Articular chondrocyte of knee joint (primary cell): ENCODE results near the gene ZNF121. TPM values are rescaled to one million over a fixed set of nuclear protein-coding genes. Genes with fewer than 3 reads are reported as not detected.

Source experiments
- total RNA-seq: library from RNA; depleted of rRNA; stranded (reverse); fragments of >200 nt; gene quantifications from 2 replicates; pipeline ENCODE4 v1.2.3, GENCODE V29; 2012

The ZNF121 gene
- 42.5 and 46.3 TPM in 2 replicates for total RNA-seq

DNA sequence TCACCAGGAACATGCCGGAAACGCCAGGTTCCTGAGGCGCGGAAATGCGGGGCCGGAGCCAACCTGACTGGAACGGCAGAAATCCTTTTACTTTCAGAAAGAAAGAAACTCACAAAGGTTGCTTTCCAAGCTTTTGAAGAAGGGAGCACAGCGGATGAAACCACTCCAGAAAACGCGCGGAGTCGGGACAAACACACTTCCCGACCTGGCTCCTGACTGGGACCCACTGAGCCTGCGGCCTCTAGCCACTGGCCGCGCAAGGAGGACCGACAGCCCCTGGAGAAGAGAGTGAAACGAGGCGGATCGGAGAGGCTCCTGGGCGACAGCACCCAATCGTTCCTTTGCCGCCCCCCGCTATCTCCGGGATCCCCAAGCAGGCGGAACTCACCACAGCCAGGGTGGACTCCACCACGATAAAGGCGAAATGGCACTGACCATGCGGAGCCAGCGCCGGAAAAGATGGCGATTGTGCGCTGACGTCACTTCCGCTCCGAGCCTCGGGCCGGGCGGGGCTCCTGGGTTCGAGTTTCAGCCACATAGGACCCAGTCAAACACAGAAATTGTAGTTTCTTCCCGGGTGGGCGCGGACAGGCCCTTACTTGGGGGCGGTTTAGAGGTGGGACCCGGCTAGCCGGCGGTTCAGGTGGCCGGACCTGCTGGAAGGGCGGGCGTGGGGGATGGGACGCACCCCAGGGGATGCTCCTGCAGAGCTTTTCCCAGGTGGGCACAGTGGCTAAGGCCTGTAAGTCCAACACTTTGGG, at the start of gene ZNF121:
TSS of gene ZNF121 (minus strand) at position 432 of the 761 bp plus-strand sequence. CDS start 16,407 bp downstream, outside the sequence.

DNA sequence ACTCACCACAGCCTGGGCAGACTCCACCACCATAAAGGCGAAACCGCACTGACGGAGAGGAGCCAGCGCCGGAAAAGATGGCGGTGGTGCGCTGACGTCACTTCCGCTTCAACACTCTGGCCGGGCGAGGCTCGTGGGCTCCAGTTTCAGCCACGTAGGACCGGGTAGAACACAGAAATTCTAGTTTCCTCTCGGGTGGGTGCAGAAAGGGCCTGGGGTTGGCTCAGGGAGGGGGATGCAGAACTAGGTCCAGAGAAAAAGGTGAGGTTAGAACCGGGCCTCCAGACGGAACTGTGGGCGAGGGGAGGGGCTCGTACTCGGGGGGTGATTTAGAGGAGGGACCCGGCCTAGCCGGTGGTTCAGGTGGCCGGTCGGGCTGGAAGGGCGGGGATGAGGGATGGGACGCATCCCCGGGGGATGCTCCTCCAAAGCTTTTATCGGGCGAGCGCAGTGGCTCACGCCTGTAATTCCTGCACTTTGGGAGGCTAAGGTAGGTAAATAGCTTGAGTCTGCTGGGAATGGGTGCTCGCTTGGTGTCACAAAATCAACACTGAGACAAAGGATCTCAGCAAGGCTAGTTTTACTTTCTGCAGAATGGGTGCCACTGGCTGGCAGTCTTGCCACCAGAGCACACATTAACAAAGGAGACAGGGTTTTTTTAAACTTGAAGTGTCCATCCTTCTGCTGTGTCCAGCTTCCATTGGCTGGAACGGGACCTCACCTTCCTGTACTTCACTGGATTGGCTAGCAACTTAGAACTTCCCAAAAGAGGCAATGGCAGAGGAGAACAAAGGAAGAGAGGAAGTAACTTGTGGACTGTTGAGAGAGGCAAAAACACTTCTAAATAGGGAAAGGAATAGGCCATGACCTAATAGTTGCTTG, 37.1 kb upstream of the ZNF121 start, which contains the start of gene ZNF561:
TSS of gene ZNF561 (minus strand) at position 77 of the 882 bp plus-strand sequence. CDS start 1,776 bp downstream, outside the sequence.

DNA sequence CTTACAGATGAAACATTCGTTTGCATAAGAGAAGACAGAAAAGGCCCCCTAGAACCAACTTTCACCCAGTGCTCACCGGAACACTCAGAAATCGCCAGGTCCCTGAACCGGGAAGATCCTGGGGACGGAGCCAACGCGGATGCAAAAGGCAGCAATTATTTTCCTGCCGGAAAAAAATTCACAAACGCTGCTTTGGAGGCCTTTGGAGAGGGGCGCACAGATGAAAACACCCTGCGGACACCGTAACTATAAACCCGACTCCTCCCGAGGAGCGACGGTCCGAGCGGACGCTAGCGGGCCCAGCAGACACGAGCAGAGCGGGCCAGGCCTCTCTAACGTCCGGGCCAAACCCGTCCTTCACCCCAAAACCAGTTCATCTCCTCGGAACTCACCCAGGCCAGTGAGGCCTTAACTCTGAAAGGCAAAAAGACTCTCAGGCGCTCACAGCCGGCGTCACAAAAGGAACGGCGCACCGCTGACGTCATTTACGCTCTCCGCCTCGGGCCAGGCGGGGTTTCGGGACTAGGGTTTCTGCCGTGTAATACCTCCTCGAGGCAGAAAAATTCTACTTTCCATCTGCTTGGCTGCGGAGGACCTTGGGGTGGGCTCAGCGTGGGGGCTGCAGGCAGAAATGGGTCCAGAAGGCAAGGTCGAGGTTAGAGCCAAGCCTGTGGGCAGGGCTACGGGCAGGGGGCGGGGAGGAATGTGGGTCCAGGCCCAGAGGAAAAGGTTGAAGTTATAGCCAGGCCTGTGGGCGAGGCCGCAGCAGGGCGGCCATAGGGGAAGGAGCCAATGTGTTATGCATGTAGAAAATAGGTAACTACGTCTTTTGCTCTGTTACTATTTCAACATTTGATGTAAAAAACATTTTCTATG, 45.9 kb downstream of the ZNF121 start, which contains the start of gene ZNF426:
TSS of gene ZNF426 (minus strand) at position 463 of the 876 bp plus-strand sequence. CDS start 2,413 bp downstream, outside the sequence.

Other genes with a start within 250 kb of the ZNF121 start
- 1.0 and 2.4 TPM in 2 replicates for gene ZNF177, start 221.5 kb downstream of the ZNF121 start, total RNA-seq
- gene ZNF266, start 148.9 kb downstream of the ZNF121 start, total RNA-seq: 11.6 and 15.3 TPM in 2 replicates
- gene ZNF560, start 85.9 kb downstream of the ZNF121 start, total RNA-seq: 0.39 and 1.4 TPM in 2 replicates
- 27.0 and 41.4 TPM in 2 replicates for gene ZNF426, start 45.9 kb downstream of the ZNF121 start, total RNA-seq
- 34.1 and 47.7 TPM in 2 replicates for gene ZNF561, start 36.7 kb upstream of the ZNF121 start, total RNA-seq
- gene ZNF562, start 90.6 kb upstream of the ZNF121 start, total RNA-seq: 32.8 and 40.2 TPM in 2 replicates
- gene ZNF846, start 184.2 kb upstream of the ZNF121 start, total RNA-seq: 14.4 and 23.6 TPM in 2 replicates
- 16.6 and 17.6 TPM in 2 replicates for gene FBXL12, start 234.6 kb upstream of the ZNF121 start, total RNA-seq
- 143 and 239 TPM in 2 replicates for gene UBL5, start 243.4 kb upstream of the ZNF121 start, total RNA-seq